Mesenchymal stem cell (in vitro differentiated cells and primary cell): ENCODE results near the gene CEACAM19.
"Not testable (repeated sequence)": the region's sequence is repeated elsewhere in the genome, so short reads cannot be mapped to it uniquely, and the experiment has no call there.

ENCODE experiments used
- DNase-seq: peaks from one replicate; pipeline ENCODE4 v3.0.0-alpha.2; 2013
- H2AFZ ChIP-seq: one replicate; pipeline ENCODE4 v1.6.1; 2013; ENCODE audit warnings: low read depth, mild to moderate bottlenecking, control low read depth, inconsistent platforms, low read length, moderate library complexity
- H2AK5ac ChIP-seq: 2 replicates; pipeline ENCODE4 v1.6.1; 2013; ENCODE audit warnings: low read length, moderate library complexity, mild to moderate bottlenecking, inconsistent platforms; ENCODE audit not compliant: severe bottlenecking
- H2BK120ac ChIP-seq: one replicate; pipeline ENCODE4 v1.6.1; 2013; ENCODE audit warnings: low read depth, mild to moderate bottlenecking, inconsistent platforms, low read length, moderate library complexity
- H2BK12ac ChIP-seq, 2 experiments: one replicate each; pipeline ENCODE4 v1.6.1; 2013; ENCODE audit warnings: inconsistent platforms in 2 of 2, low read length in 2 of 2, mild to moderate bottlenecking in 2 of 2, moderate library complexity in 2 of 2, control low read depth in 1 of 2
- H2BK15ac ChIP-seq: one replicate; pipeline ENCODE4 v1.6.1; 2013; ENCODE audit warnings: mild to moderate bottlenecking, low read depth, inconsistent platforms; ENCODE audit not compliant: poor library complexity, severe bottlenecking
- H2BK5ac ChIP-seq: 2 replicates; pipeline ENCODE4 v1.6.1; 2013; ENCODE audit warnings: low read depth, mild to moderate bottlenecking, low read length, control low read depth, inconsistent platforms; ENCODE audit not compliant: poor library complexity, severe bottlenecking
- H3K14ac ChIP-seq, 2 experiments: one replicate each; pipeline ENCODE4 v1.6.1; 2013; ENCODE audit warnings: inconsistent platforms in 2 of 2, low read length in 2 of 2, control low read depth in 1 of 2, mild to moderate bottlenecking in 1 of 2, moderate library complexity in 1 of 2
- H3K18ac ChIP-seq, 2 experiments: one replicate each; pipeline ENCODE4 v1.6.1; 2013; ENCODE audit warnings: inconsistent platforms in 2 of 2, low read length in 2 of 2, control low read depth in 1 of 2, low read depth in 1 of 2, mild to moderate bottlenecking in 1 of 2
- H3K23ac ChIP-seq, 2 experiments: one replicate each; pipeline ENCODE4 v1.6.1; 2013; ENCODE audit warnings: inconsistent platforms in 2 of 2, low read length in 2 of 2, mild to moderate bottlenecking in 2 of 2, moderate library complexity in 2 of 2, control low read depth in 1 of 2
- H3K27ac ChIP-seq: 2 replicates; pipeline ENCODE4 v1.5.1; 2013; ENCODE audit warnings: mild to moderate bottlenecking, moderate library complexity, low read length, control low read depth, inconsistent platforms; ENCODE audit not compliant: poor library complexity, severe bottlenecking
- H3K27me3 ChIP-seq, 2 experiments: 2 replicates each; pipeline versions ENCODE4 v1.6.1 to v1.7.0; 2013; ENCODE audit warnings: low read length in 2 of 2, mild to moderate bottlenecking in 2 of 2, moderate library complexity in 2 of 2, control low read depth in 1 of 2, inconsistent platforms in 1 of 2; ENCODE audit not compliant: control insufficient read depth in 1 of 2, insufficient read depth in 1 of 2
- H3K36me3 ChIP-seq, 2 experiments: 2 replicates each; pipeline versions ENCODE4 v1.6.1 to v1.7.0; 2013; ENCODE audit warnings: low read length in 2 of 2, control low read depth in 1 of 2, inconsistent platforms in 1 of 2, low read depth in 1 of 2, mild to moderate bottlenecking in 1 of 2; ENCODE audit not compliant: insufficient read depth in 2 of 2, control insufficient read depth in 1 of 2
- H3K4ac ChIP-seq, 2 experiments: one replicate each; pipeline ENCODE4 v1.6.1; 2013; ENCODE audit warnings: inconsistent platforms in 2 of 2, low read length in 2 of 2, mild to moderate bottlenecking in 2 of 2, moderate library complexity in 2 of 2, control low read depth in 1 of 2, low read depth in 1 of 2
- H3K4me1 ChIP-seq: 2 replicates; pipeline ENCODE4 v1.6.1; 2013; ENCODE audit warnings: low read depth, low read length, control low read depth; ENCODE audit not compliant: control insufficient read depth, insufficient read depth
- H3K4me2 ChIP-seq: 2 replicates; pipeline ENCODE4 v1.6.1; 2013; ENCODE audit warnings: low read length, mild to moderate bottlenecking, inconsistent platforms; ENCODE audit not compliant: poor library complexity, severe bottlenecking
- H3K4me3 ChIP-seq, 2 experiments: 2 replicates each; pipeline versions ENCODE4 v1.5.1 to v1.7.0; 2013; ENCODE audit warnings: low read length in 2 of 2, mild to moderate bottlenecking in 2 of 2, control low read depth in 1 of 2, low read depth in 1 of 2; ENCODE audit not compliant: insufficient read depth in 1 of 2
- H3K79me1 ChIP-seq: replicated peaks from 2 replicates; pipeline ENCODE4 v1.6.1; 2013; ENCODE audit warnings: mild to moderate bottlenecking, control low read depth, low read length, inconsistent platforms; ENCODE audit not compliant: poor library complexity, severe bottlenecking
- H3K9ac ChIP-seq: 2 replicates; pipeline ENCODE4 v1.7.0; 2013; ENCODE audit warnings: mild to moderate bottlenecking, low read length, moderate library complexity
- H3K9me3 ChIP-seq: 2 replicates; pipeline ENCODE4 v1.7.0; 2013; ENCODE audit warnings: mild to moderate bottlenecking, low read length; ENCODE audit not compliant: control insufficient read depth
- H4K8ac ChIP-seq: one replicate; pipeline ENCODE4 v1.6.1; 2013; ENCODE audit warnings: inconsistent platforms, mild to moderate bottlenecking, low read length, moderate library complexity
- H4K91ac ChIP-seq: one replicate; pipeline ENCODE4 v1.6.1; 2013; ENCODE audit warnings: mild to moderate bottlenecking, low read length, inconsistent platforms
- WGBS: methylation state at CpG from one replicate; pipeline ENCODE4 v1.1.7; 2013; ENCODE audit warnings: mixed read lengths; 5-methylcytosine and 5-hydroxymethylcytosine counted together

CEACAM19 gene

DNA sequence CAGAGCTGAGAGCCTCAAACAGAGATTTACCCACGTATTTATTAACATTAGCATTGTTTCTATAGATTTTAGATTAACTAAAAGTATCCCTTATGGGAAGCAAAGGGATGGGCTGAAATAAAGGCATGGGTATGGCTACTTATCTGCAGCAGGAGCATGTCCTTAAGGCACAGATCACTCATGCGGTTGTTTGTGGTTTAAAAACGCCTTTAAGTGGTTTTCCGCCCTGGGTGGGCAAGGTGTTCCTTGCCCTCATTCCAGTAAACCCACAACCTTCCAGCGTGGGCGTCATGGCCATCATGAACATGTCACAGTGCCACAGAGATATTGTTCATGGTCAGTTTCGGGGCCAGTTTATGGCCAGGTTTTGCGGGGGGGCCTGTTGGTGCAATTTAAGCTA, 39.7 kb upstream of the CEACAM19 start:
- not testable (repeated sequence) for H3K79me1 ChIP-seq, DNase-seq, H3K4me2 ChIP-seq, H3K23ac ChIP-seq, H3K18ac ChIP-seq, H3K9ac ChIP-seq, H2BK120ac ChIP-seq, H2BK15ac ChIP-seq, H2AFZ ChIP-seq, H4K91ac ChIP-seq, H2AK5ac ChIP-seq, H3K4me3 ChIP-seq, H3K9me3 ChIP-seq, H2BK5ac ChIP-seq, H3K27ac ChIP-seq, H4K8ac ChIP-seq, H2BK12ac ChIP-seq, H3K27me3 ChIP-seq, H3K4ac ChIP-seq
- H3K4me1 ChIP-seq = peaks cover 16% of the 10 kb centered on the region
- WGBS = 89% methylated on average over 7 of the region's 8 CpGs
- H3K36me3 ChIP-seq = peaks cover 0 to 14% of the 10 kb centered on the region in 2 experiments
- H3K14ac ChIP-seq = peak overlapping the region in 1 of 2 experiments; percentile 45

- H2BK120ac ChIP-seq, H3K79me1 ChIP-seq, H3K4me3 ChIP-seq, H2BK12ac ChIP-seq, H4K8ac ChIP-seq, H3K4ac ChIP-seq, DNase-seq, H3K4me2 ChIP-seq, H3K9me3 ChIP-seq, H3K27ac ChIP-seq, H2AK5ac ChIP-seq, H2BK15ac ChIP-seq, H2BK5ac ChIP-seq, H3K14ac ChIP-seq, H3K9ac ChIP-seq, H3K18ac ChIP-seq, H3K36me3 ChIP-seq, H3K23ac ChIP-seq, H2AFZ ChIP-seq, H4K91ac ChIP-seq, H3K27me3 ChIP-seq: not testable (repeated sequence)
- WGBS = 72% methylated on average over 5 of the region's 5 CpGs
- H3K4me1 ChIP-seq = peaks cover 12% of the 10 kb centered on the region
Observed at GRCh38 chr19:44634058-44634457, 37.2 kb upstream of the CEACAM19 start.

GRCh38 chr19:44634785-44635184, 36.5 kb upstream of the CEACAM19 start:
- H3K4me2 ChIP-seq = no peak overlapping the region
- H2BK120ac ChIP-seq = no peak overlapping the region
- H3K4ac ChIP-seq = no peak overlapping the region
- H2BK5ac ChIP-seq = no peak overlapping the region
- DNase-seq = no peak
- no peak overlapping the region for H3K4me3 ChIP-seq
- no peak overlapping the region for H2AK5ac ChIP-seq
- no peak overlapping the region for H4K91ac ChIP-seq
- no peaks in the 10 kb centered on the region for H3K9me3 ChIP-seq
- no peak overlapping the region for H3K27ac ChIP-seq
- H3K23ac ChIP-seq = no peak overlapping the region
- no peak overlapping the region for H3K9ac ChIP-seq
- H3K4me1 ChIP-seq = peaks cover 14% of the 10 kb centered on the region
- H3K18ac ChIP-seq = no peak overlapping the region
- WGBS = 86% methylated on average over 2 of the region's 2 CpGs
- peaks cover 0 to 4% of the 10 kb centered on the region in 2 experiments for H3K36me3 ChIP-seq
- H2BK12ac ChIP-seq = no peak overlapping the region
- H2BK15ac ChIP-seq = no peak overlapping the region
- no peak overlapping the region for H3K14ac ChIP-seq
- H3K79me1 ChIP-seq = peaks cover 2% of the 10 kb centered on the region
- H2AFZ ChIP-seq = no peak overlapping the region
- peaks cover 0 to 10% of the 10 kb centered on the region in 2 experiments for H3K27me3 ChIP-seq
- no peak overlapping the region for H4K8ac ChIP-seq

- WGBS = 97% methylated on average over 2 of the region's 3 CpGs
- Histone ChIP-seq H3K14ac (no peak overlapping the region), H3K36me3 (no peaks in the 10 kb centered on the region)
Observed at GRCh38 chr19:44635581-44636438, 35.5 kb upstream of the CEACAM19 start.

More at GRCh38 chr19:44635581-44636438, 35.5 kb upstream of the CEACAM19 start:
- Histone ChIP-seq H3K23ac (no peak overlapping the region), H2BK120ac (no peak overlapping the region), H4K8ac (no peak overlapping the region), H2BK5ac (peak overlapping the region; percentile 35), H3K79me1 (peaks cover 2% of the 10 kb centered on the region), H3K27me3 (peaks cover 0 to 10% of the 10 kb centered on the region in 2 experiments), H3K4me3 (no peak overlapping the region), H3K9ac (no peak overlapping the region), H2BK15ac (no peak overlapping the region), H3K4ac (no peak overlapping the region), H2AFZ (no peak overlapping the region), H4K91ac (no peak overlapping the region), H2BK12ac (no peak overlapping the region), H3K27ac (peak overlapping the region; percentile 68), H3K4me2 (peak overlapping the region; percentile 8), H2AK5ac (peak overlapping the region; percentile 93), H3K18ac (no peak overlapping the region), H3K9me3 (no peaks in the 10 kb centered on the region), H3K4me1 (peaks cover 19% of the 10 kb centered on the region)
- no peak for DNase-seq
